Neuron (in vitro differentiated cells): ENCODE results near the gene PLD5.
"Not testable (repeated sequence)": the region's sequence is repeated elsewhere in the genome, so short reads cannot be mapped to it uniquely, and the experiment has no call there.

Experiments used
- H2AFZ ChIP-seq: one replicate; pipeline ENCODE4 v1.6.1; 2013; ENCODE audit warnings: low read depth, mild to moderate bottlenecking, inconsistent platforms, low read length, moderate library complexity
- H3K27me3 ChIP-seq: one replicate; pipeline ENCODE4 v1.6.1; 2013; ENCODE audit warnings: low read length; ENCODE audit not compliant: insufficient read depth
- H3K36me3 ChIP-seq: one replicate; pipeline ENCODE4 v1.6.1; 2013; ENCODE audit warnings: low read length; ENCODE audit not compliant: insufficient read depth
- H3K4me1 ChIP-seq: one replicate; pipeline ENCODE4 v1.6.1; 2013; ENCODE audit warnings: low read length; ENCODE audit not compliant: insufficient read depth
- H3K4me3 ChIP-seq: 2 replicates; pipeline ENCODE4 v1.5.1; 2013; ENCODE audit warnings: mild to moderate bottlenecking, low read length, moderate library complexity
- H3K9me3 ChIP-seq: one replicate; pipeline ENCODE4 v1.6.1; 2013; ENCODE audit warnings: low read length

Gene PLD5

DNA sequence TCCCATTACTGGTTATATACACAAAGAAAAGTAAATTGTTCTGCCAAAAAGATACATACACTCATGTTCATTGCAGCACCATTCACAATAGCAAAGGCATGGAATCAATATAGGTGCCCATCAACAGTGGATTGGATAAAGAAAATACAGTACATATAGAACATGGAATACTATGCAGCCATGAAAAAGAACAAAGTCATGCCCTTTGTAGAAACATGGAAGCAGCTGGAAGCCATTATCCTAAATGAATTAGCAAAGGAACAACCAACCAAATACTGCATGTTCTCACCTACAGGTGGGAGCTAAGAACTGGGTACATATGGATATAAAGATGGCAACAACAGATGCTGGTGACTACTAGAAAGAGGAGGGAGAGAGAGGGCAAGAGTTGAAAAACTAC lies 132.6 kb downstream of the PLD5 start:
- no peaks in the 10 kb centered on the region for H3K4me1 ChIP-seq
- H3K9me3 ChIP-seq: no peaks in the 10 kb centered on the region
- H3K36me3 ChIP-seq: no peaks in the 10 kb centered on the region
- H2AFZ ChIP-seq: no peak overlapping the region
- H3K27me3 ChIP-seq: no peaks in the 10 kb centered on the region
- no peak overlapping the region for H3K4me3 ChIP-seq

DNA sequence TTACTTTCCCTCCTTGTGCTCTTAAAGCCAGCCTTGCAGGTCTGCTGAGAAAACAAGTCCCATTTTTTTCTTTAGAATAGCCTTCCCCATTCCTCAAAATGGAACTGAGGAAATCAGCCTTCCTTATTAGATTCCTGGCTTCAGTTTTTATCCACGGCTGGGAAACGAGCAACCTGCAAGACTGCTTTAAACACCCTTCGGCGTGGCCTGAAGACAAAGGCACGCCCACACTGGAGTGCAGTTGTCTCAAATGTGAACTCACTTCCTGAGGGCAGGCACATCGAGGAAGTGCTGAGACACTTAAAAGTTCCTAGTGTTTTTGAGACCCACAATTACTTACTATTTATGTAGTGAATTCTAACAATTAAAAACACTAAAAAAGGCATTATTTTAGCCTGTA lies 148.4 kb downstream of the PLD5 start:
- not testable (repeated sequence) for H3K4me1 ChIP-seq, H3K9me3 ChIP-seq, H3K36me3 ChIP-seq, H3K4me3 ChIP-seq, H2AFZ ChIP-seq, H3K27me3 ChIP-seq

DNA sequence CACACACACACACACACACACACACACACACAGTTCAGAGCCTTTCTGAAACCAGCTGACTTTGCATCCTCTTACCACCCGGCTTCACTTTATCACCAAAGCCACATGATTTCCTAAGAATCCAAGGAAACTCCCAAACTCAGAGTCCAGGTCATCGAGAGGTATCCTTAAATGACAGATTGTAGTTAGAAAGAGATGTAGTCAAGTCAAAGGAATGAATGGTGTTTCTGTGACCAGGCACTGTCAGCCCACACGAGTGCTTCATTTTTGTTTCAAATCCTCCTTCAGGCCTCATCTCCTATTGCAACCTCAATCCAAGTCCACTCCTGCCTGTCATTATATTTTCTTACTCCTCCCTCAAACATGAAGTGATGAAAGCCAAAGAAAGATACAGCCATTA lies 174.1 kb downstream of the PLD5 start:
- not testable (repeated sequence) for H3K36me3 ChIP-seq, H2AFZ ChIP-seq, H3K4me1 ChIP-seq

DNA sequence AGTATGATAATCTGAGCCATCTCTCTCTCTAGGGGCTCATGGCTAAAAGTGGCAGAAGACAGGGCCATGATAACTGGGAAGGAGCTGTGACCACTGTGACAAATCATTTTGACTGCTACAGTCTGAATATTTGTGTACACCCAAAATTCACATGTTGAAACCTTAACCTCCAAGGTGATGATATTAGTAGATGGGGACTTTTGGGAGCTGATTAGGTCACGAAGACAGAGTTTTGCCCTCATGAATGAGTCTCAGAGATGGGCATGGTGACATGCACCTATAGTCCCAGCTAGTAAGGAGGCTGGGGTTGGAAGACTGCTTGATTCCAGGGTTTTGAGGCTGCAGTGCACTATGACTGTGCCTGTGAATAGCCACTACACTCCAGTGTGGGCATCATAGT lies 174.9 kb downstream of the PLD5 start:
- no peaks in the 10 kb centered on the region for H3K9me3 ChIP-seq
- H3K36me3 ChIP-seq: no peaks in the 10 kb centered on the region

More for the DNA sequence above, 174.1 kb downstream of the PLD5 start:
- not testable (repeated sequence) for H3K9me3 ChIP-seq, H3K4me3 ChIP-seq, H3K27me3 ChIP-seq

DNA sequence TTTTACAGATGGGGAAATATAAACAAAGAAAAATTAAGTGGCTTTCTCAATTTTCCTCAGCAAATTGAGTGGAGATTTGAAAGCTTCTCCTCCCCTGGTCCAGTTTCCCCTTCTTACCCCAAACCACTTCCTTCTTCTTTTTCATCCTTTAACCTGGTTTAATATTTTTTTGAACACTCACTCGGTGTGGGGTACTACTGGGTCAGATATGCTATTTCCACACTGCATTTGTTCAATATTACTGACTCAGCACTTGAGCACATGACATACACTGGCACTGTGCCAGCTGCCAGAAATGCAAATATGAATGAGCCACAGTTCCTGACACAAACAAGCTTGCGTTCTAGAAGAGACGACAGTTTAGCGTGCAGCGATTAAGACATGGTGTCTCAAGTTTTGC lies 193.6 kb downstream of the PLD5 start:
- H3K4me3 ChIP-seq, H3K36me3 ChIP-seq, H2AFZ ChIP-seq, H3K9me3 ChIP-seq, H3K27me3 ChIP-seq, H3K4me1 ChIP-seq: not testable (repeated sequence)

More for the DNA sequence above, 174.9 kb downstream of the PLD5 start:
- Histone ChIP-seq H3K4me3 (no peak overlapping the region), H3K27me3 (no peaks in the 10 kb centered on the region), H3K4me1 (no peaks in the 10 kb centered on the region), H2AFZ (no peak overlapping the region)

DNA sequence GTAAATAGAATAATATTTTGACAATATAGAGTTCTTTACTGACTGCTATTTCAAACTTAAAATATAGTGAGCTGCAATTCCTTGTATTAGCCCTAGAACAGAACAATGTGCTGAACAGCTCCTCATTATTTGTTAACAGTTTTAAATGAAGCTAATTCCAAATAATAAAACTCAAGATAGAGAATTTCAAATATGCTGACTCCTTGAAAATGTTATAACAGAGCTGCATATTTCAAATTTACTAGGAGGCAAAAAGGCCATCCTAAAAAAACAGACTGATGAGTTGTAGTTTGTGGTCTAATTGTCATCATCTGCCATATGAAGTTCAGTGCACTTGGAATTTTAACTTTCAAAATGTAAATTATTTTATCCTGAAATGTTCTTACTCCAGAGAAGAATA lies 197.1 kb downstream of the PLD5 start:
- not testable (repeated sequence) for H3K4me3 ChIP-seq, H3K27me3 ChIP-seq, H3K4me1 ChIP-seq, H3K36me3 ChIP-seq, H3K9me3 ChIP-seq, H2AFZ ChIP-seq

DNA sequence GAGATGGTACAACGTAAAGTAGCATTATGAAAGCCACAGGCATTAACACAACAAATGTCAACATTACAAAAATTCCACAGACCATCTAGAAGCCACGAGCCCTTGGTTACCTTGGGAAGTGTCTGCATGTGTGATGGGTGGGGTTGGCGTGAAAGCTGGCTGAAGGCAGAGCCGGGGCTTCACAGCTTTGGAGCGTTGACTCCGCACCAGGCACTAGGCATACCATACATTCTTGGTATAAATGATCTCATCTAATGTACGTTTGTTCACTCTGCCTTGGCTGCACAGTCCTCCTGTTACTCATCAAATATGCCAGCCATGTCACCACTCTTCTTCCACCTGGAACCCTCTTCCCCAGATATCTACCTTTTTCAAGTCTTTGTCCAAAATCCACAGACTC lies 202.5 kb downstream of the PLD5 start:
- not testable (repeated sequence) for H3K27me3 ChIP-seq, H2AFZ ChIP-seq, H3K4me3 ChIP-seq, H3K9me3 ChIP-seq, H3K36me3 ChIP-seq, H3K4me1 ChIP-seq

DNA sequence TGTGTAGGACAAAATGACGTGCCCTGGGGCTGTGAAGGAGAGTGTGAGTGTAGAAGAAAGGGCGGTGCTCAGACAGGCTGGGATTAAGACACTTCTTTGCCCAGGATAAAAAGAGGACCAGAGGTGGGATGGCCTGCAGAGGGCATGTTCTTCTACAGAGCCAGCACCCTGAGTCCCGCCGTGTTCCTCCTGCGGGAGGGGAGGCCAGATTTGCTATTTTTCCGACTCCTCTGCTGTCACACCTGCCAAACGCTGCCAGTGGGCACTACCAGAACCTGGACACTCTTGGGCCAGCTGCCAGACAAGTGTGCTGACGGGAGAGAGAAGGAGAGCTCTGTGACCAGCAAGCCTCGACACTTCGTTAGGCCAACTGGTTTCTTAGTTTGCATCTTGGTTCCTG lies 206.4 kb downstream of the PLD5 start:
- Histone ChIP-seq H3K27me3 (no peaks in the 10 kb centered on the region), H3K4me1 (no peaks in the 10 kb centered on the region), H3K4me3 (no peak overlapping the region), H3K9me3 (no peaks in the 10 kb centered on the region), H3K36me3 (no peaks in the 10 kb centered on the region), H2AFZ (no peak overlapping the region)

DNA sequence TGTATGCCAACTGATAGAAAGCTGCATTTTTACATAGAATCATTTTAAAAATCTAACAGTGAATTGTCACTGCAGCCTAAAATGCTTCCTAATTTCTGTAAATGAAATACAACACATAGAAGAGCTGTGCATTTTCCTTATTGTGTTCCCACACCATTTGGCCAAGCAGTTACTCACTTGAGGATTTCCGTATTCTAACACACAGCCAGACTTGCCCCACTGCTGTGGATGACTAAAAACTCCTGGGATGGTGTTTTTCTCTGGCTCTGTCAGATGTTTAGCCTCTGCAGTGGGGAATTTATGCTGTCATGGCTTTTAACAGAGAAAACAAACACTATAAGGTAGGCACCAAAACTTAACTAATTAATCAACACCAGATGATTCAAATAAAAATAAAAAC lies 209.6 kb downstream of the PLD5 start:
- not testable (repeated sequence) for H3K36me3 ChIP-seq, H3K9me3 ChIP-seq, H3K4me3 ChIP-seq, H2AFZ ChIP-seq, H3K4me1 ChIP-seq, H3K27me3 ChIP-seq

DNA sequence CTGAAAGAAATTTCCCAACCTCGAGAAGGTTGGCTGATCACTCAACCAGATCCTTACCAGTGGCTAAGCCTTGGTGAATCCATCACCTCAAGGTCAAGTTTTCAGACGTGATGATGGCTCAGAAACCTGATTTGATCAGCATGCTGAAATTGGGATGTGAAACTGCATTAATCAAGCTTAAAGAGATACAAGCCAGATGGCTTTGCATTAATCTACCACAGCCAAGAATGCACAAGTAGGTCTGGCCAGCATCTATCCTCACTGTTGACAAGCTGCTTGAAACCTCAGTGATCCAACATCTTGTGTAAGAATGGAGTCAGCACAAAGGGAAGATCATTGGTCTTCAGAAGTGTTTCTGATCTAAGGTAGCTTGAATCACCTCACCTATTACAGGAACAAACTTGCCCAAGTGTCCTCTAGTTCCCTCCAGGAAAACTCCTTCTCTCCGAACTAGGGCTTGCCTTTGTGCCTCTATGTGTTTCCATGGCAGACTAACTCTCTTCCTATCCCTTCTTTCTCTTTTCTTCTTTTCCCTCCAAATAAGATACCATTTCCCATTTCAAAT lies 210.3 kb downstream of the PLD5 start:
- H3K4me3 ChIP-seq, H2AFZ ChIP-seq, H3K36me3 ChIP-seq, H3K9me3 ChIP-seq, H3K4me1 ChIP-seq, H3K27me3 ChIP-seq: not testable (repeated sequence)

DNA sequence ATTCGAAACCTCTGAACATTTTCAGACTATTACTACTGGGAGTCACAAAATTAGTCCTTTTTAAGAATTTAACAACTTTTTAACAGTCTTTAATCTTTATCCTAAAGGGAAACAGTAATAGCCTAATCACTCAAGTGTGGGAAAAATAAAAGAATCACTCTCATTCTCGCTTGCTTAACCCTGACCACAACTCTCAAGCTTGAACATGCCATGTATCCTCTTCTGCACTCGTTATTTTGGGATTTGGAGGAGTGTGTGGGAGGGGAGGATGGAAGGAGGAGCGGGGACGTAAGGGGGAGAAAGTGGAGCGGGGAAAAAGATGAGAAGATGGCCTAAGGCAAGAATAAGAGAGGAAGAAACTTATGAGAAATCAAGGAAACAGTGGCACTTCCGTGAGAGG lies 215.8 kb downstream of the PLD5 start:
- H3K4me3 ChIP-seq, H3K36me3 ChIP-seq, H3K9me3 ChIP-seq, H3K27me3 ChIP-seq, H2AFZ ChIP-seq, H3K4me1 ChIP-seq: not testable (repeated sequence)

DNA sequence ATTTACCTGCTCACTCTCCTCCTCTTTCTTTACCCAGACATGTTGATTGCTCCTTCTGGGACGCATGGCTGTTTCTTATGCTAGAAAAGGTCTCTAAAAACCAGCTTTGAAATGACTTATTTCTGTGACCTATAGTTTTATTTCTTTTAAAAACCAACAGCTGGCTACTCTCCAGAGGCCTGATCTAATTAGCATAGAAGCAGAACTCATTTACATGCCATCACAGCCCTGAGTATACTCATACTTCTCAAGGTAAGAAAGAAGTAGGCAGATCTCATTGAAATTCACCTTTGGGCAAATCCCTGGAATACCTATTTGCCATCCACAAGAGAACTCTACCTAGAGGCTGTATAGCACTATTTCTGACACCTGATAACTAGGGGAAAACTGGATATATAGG lies 230.7 kb downstream of the PLD5 start:
- not testable (repeated sequence) for H3K27me3 ChIP-seq, H2AFZ ChIP-seq, H3K4me3 ChIP-seq, H3K36me3 ChIP-seq, H3K9me3 ChIP-seq, H3K4me1 ChIP-seq

DNA sequence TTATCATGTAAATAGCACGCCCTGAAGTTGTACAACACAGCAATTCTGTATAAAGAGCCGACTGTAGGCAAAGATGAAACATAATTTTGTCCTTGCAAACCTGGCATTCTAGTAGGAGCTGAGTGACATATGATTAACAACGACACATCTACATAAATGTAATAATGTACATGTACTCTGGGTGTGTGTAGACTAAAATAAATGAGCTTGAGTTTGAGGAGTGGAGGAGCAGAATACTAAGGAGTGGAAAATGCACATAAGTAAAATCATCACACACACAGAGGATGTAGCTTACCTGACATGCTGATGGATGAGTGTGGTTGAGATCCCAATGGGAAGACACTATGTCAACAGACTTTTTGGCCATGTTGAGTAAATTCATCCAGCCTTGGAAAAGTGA lies 236.4 kb downstream of the PLD5 start:
- not testable (repeated sequence) for H3K4me3 ChIP-seq, H2AFZ ChIP-seq, H3K36me3 ChIP-seq, H3K9me3 ChIP-seq, H3K4me1 ChIP-seq, H3K27me3 ChIP-seq

DNA sequence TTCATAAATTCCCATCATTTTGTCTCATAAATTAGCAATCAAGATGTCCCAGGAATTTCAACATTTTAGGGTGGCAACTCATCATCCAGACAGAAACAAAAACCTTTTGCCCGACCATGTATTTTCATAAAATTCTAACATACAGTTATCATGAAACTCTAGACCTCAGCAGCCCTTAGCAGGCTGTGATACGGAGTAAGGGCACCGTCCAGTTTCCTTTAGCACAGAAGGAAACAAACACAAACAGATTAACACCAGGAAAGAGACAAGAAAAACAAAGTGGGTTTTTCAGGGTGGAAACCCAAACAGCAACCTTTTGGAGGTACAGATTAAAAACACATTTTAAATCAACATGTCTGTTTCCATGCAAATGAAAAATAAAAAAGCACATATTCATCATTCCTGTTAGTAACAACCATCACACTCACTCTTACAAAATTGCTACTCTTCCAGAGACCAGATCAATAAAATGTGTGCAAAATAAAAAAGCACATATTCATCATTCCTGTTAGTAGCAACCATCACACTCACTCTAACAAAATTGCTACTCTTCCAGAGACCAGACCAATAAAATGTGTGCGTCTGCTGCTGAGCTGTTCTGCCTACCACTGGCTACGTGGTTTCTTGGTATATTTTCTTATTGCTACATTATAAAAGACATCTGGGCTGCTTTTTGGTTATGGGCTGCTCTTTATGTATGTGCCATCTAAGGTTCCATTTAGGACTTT lies 241.6 kb downstream of the PLD5 start:
- H3K27me3 ChIP-seq, H3K36me3 ChIP-seq, H3K4me1 ChIP-seq, H2AFZ ChIP-seq, H3K9me3 ChIP-seq, H3K4me3 ChIP-seq: not testable (repeated sequence)
